ENCODE measurements around the gene GRIN2A.

The GRIN2A gene

DNA sequence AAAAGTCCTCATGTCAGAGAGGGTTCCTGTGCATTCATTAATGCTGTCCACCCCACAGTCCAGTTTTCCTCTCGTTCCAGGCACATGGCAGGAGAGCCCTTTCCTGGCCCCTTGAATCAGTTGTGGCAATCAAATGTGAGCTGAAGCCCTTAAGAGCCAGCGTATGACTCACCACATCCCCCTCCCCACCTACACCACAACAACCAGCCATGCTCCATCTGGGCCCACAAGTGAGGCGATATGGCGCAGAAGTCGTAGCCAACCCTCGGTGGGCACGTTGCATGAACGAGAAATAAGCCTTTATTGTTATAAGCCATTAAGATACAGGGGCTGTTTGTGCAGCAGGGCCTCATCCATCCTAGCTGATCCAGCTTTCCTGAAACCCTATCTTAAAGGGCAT lies 28.2 kb downstream of the GRIN2A start:
- no peak overlapping the region for H3K27ac ChIP-seq
- TF ChIP-seq CTCF (IDR thresholded peaks at IDR 0.05) (no peak), ZFX (IDR thresholded peaks at IDR 0.05; ENCODE audit: borderline replicate concordance) (no peak)

DNA sequence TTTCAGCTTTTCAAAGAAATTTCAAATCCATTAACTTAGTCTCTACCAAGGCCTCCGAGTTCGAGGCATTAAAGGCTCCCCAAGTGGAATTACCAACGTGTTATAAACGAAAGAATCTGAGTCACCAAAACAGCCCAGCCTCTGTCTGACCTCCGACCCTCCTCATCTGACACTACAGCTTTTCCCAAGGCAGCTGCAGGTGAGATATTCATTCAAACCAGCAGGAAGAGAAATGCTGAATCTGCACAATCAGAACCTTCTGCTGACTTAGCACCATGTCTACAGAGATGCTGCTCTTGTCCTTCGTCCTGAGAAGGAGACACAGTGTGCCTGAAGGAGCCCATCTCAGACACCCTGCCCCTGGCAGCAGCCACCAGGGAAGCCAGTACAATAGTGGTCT lies 30.5 kb downstream of the GRIN2A start:
- no peak overlapping the region for H3K27ac ChIP-seq
- TF ChIP-seq ZFX (IDR thresholded peaks at IDR 0.05; ENCODE audit: borderline replicate concordance) = no peak
- no peak for TF ChIP-seq CTCF (IDR thresholded peaks at IDR 0.05)

- H3K27ac ChIP-seq = no peak overlapping the region
- TF ChIP-seq CTCF (IDR thresholded peaks at IDR 0.05) = no peak
- TF ChIP-seq ZFX (IDR thresholded peaks at IDR 0.05; ENCODE audit: borderline replicate concordance) = no peak
Observed at GRCh38 chr16:10150906-10151305, 31.3 kb downstream of the GRIN2A start.

DNA sequence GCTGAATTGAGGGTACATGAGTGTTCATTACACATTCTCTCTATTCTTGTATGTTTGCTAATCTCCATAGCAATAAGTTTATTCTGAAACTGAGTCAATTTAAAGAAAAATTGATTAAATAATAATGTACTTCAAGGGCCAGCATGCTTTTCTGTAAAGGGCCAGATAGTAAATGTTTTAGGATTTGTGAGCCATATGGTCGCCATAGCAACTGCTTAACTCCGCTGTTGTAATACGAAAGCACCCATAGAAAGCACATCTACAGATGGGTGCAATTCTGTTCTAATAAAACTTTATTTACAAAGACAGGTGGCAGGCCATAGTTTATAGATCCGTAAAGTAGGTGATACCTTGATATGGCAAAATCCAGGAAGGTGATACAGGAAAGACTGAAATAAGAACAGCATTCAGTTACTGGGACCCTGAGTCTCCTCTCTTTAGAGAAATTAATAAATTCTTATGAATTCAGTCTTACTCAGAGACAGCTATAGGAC lies 36.6 kb downstream of the GRIN2A start:
- H3K27ac ChIP-seq = no peak overlapping the region
- no peak for TF ChIP-seq ZFX (IDR thresholded peaks at IDR 0.05; ENCODE audit: borderline replicate concordance)

- H3K27ac ChIP-seq = no peak overlapping the region
- TF ChIP-seq CTCF (IDR thresholded peaks at IDR 0.05) = no peak
- TF ChIP-seq ZFX (IDR thresholded peaks at IDR 0.05; ENCODE audit: borderline replicate concordance) = no peak
Observed at GRCh38 chr16:10141671-10142070, 40.6 kb downstream of the GRIN2A start.

GRCh38 chr16:10138881-10139280 lies 43.3 kb downstream of the GRIN2A start:
- H3K27ac ChIP-seq = no peak overlapping the region
- no peak for TF ChIP-seq ZFX (IDR thresholded peaks at IDR 0.05; ENCODE audit: borderline replicate concordance)
- TF ChIP-seq CTCF (IDR thresholded peaks at IDR 0.05) = no peak

DNA sequence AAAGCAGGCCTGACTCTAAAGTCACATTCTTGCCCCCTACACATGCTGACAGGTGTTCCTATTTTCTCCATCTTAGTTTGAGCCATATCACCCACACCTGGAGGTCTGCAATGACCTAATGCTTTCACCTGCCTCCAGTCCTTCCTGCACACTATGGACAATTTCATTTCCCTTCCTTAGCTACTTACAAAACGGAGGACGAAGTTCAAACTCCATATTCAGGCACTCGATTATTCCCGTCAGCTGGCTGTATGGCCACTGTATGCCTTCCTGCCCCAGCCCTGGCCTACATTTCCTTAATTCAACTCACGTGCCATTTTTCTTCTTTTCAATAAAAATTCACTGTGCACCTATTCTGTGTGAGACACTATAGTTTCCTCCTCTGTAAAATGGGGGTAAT lies 44.9 kb downstream of the GRIN2A start:
- TF ChIP-seq CTCF (IDR thresholded peaks at IDR 0.05) = no peak
- no peak for TF ChIP-seq ZFX (IDR thresholded peaks at IDR 0.05; ENCODE audit: borderline replicate concordance)
- H3K27ac ChIP-seq = no peak overlapping the region

- TF ChIP-seq ZFX (IDR thresholded peaks at IDR 0.05; ENCODE audit: borderline replicate concordance) = no peak
- no peak for TF ChIP-seq CTCF (IDR thresholded peaks at IDR 0.05)
- no peak overlapping the region for H3K27ac ChIP-seq
Observed at GRCh38 chr16:10136916-10137315, 45.3 kb downstream of the GRIN2A start.
